SK-N-SH (cell line): Measurements from ENCODE around the gene KLHL18.

ENCODE experiments used
- CHD2 ChIP-seq: fragments of 150-350 bp; IDR thresholded peaks from 2 replicates; pipeline ENCODE4 v1.6.1; 2018; ENCODE audit warnings: low read length; ENCODE audit not compliant: partially characterized antibody
- EZH2phosphoT487 ChIP-seq: fragments of 200-600 bp; sonication (generic); IDR thresholded peaks from 2 replicates; pipeline ENCODE4 v1.6.1; 2017; ENCODE audit warnings: low read depth, mixed run types, mild to moderate bottlenecking, antibody characterized with exemption, moderate library complexity, borderline replicate concordance
- FOXM1 ChIP-seq: IDR thresholded peaks from 2 replicates; pipeline ENCODE4 v1.4.0; 2012; ENCODE audit warnings: low read depth, mild to moderate bottlenecking
- JUND ChIP-seq: IDR thresholded peaks from 2 replicates; pipeline ENCODE4 v1.4.0; 2012
- MXI1 ChIP-seq: IDR thresholded peaks from 2 replicates; pipeline ENCODE4 v1.6.1; 2012; ENCODE audit warnings: mild to moderate bottlenecking, low read depth, low read length, improper control_type of control experiment
- POLR2AphosphoS5 ChIP-seq: IDR thresholded peaks from 2 replicates; pipeline ENCODE4 v1.6.1; 2012; ENCODE audit warnings: low read depth, low read length
- RAD21 ChIP-seq: IDR thresholded peaks from 2 replicates; pipeline ENCODE4 v1.6.1; 2012; ENCODE audit warnings: mild to moderate bottlenecking, low read length
- RCOR1 ChIP-seq: fragments of 150-350 bp; IDR thresholded peaks from 2 replicates; pipeline ENCODE4 v1.6.1; 2017; ENCODE audit warnings: antibody characterized with exemption, low read length
- TF ChIP-seq, protein P1 (sequence below): fragments of 200-600 bp; sonication (generic); IDR thresholded peaks from 2 replicates; pipeline ENCODE4 v1.6.1; 2017; ENCODE audit warnings: antibody characterized with exemption, mild to moderate bottlenecking, moderate library complexity

DNA sequence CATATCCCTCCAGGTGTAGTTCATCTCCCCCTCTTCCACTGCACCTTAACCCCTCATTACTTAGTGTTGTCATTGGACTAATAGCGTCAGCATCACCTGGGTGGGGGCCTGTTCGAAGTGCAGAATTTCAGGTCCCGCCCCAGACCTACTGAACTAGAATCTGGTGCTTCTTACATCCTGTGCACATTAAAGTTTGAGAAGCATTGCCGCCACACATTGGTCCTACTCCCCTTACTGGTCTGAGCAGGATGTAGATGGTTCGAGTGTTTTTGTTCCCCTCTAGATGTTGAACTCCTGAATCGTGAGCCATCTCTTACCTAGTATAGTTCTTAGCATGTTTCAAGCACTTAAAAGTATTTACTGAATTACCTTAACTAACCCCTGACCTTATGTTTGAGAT lies 13.2 kb downstream of the KLHL18 start:
- TF ChIP-seq POLR2AphosphoS5: no peak
- TF ChIP-seq, protein P1, sequence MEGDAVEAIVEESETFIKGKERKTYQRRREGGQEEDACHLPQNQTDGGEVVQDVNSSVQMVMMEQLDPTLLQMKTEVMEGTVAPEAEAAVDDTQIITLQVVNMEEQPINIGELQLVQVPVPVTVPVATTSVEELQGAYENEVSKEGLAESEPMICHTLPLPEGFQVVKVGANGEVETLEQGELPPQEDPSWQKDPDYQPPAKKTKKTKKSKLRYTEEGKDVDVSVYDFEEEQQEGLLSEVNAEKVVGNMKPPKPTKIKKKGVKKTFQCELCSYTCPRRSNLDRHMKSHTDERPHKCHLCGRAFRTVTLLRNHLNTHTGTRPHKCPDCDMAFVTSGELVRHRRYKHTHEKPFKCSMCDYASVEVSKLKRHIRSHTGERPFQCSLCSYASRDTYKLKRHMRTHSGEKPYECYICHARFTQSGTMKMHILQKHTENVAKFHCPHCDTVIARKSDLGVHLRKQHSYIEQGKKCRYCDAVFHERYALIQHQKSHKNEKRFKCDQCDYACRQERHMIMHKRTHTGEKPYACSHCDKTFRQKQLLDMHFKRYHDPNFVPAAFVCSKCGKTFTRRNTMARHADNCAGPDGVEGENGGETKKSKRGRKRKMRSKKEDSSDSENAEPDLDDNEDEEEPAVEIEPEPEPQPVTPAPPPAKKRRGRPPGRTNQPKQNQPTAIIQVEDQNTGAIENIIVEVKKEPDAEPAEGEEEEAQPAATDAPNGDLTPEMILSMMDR: no peak
- no peak for TF ChIP-seq RAD21
- TF ChIP-seq RCOR1: no peak
- no peak for TF ChIP-seq FOXM1
- TF ChIP-seq EZH2phosphoT487: no peak
- no peak for TF ChIP-seq CHD2
- TF ChIP-seq JUND: no peak
- no peak for TF ChIP-seq MXI1
